HT1080 (cell line): Measurements from ENCODE around the gene RNF208. TPM values are rescaled to one million over a fixed set of nuclear protein-coding genes. Genes with fewer than 3 reads are reported as not detected.
A peak's percentile ranks its signal among the peaks of the same experiment; 100 is the strongest.

Source experiments
- DNase-seq: peaks from one replicate; pipeline ENCODE4 v3.0.0-alpha.2; 2015; ENCODE audit warnings: low read depth
- total RNA-seq: library from RNA; depleted of rRNA; stranded (reverse); fragments of >200 nt; shearing (Covaris generic); gene quantifications from 2 replicates; pipeline ENCODE4 v1.2.3, GENCODE V29; 2014

The RNF208 gene
- total RNA-seq, 1 experiment from 2014 or later, result 0.96 TPM

- DNase-seq, result no peak
Observed at GRCh38 chr9:137215196-137215986, 6.6 kb downstream of the RNF208 start.

- no peak for DNase-seq
Observed at GRCh38 chr9:137214620-137215019, 7.4 kb downstream of the RNF208 start.

- DNase-seq, result no peak
Observed at GRCh38 chr9:137213160-137214060, 8.6 kb downstream of the RNF208 start.

GRCh38 chr9:137212520-137212919 is 9.5 kb downstream of the RNF208 start:
- DNase-seq, result no peak

- no peak for DNase-seq
Observed at GRCh38 chr9:137211532-137211931, 10.5 kb downstream of the RNF208 start.

GRCh38 chr9:137206602-137207001 is 15.4 kb downstream of the RNF208 start:
- no peak for DNase-seq

GRCh38 chr9:137205126-137206069 is 16.6 kb downstream of the RNF208 start, which contains the start of the genes NDOR1 and TMEM203:
Gene NDOR1 (plus strand): TSS chr9:137205700. CDS start chr9:137205778, 78 bp downstream.
Gene TMEM203 (minus strand): TSS chr9:137205648. CDS start chr9:137205414, 234 bp downstream.
- DNase-seq, result peak; percentile 77

- DNase-seq, result no peak
Observed at GRCh38 chr9:137204731-137205125, 17.3 kb downstream of the RNF208 start.

GRCh38 chr9:137202966-137203365 is 19.1 kb downstream of the RNF208 start:
- no peak for DNase-seq

GRCh38 chr9:137201205-137201868 is 20.7 kb downstream of the RNF208 start:
- DNase-seq, result no peak

GRCh38 chr9:137200311-137201204 is 21.5 kb downstream of the RNF208 start, which contains the start of gene TPRN:
Gene TPRN (minus strand): TSS chr9:137200741. CDS start chr9:137200711, 30 bp downstream.
- DNase-seq, result peak; percentile 99

- DNase-seq, result no peak
Observed at GRCh38 chr9:137199411-137200121, 22.5 kb downstream of the RNF208 start.

- DNase-seq, result no peak
Observed at GRCh38 chr9:137198902-137199283, 23.1 kb downstream of the RNF208 start.

- DNase-seq, result no peak
Observed at GRCh38 chr9:137198051-137198901, 23.8 kb downstream of the RNF208 start.

GRCh38 chr9:137195525-137196220 is 26.4 kb downstream of the RNF208 start:
- no peak for DNase-seq

GRCh38 chr9:137194909-137195308 is 27.1 kb downstream of the RNF208 start:
- no peak for DNase-seq

GRCh38 chr9:137194388-137194787 is 27.7 kb downstream of the RNF208 start:
- no peak for DNase-seq
